Epithelial cell of proximal tubule (primary cell): ENCODE measurements around the gene SLC12A4. TPM values are rescaled to one million over a fixed set of nuclear protein-coding genes. Genes with fewer than 3 reads are reported as not detected.
A peak's percentile ranks its signal among the peaks of the same experiment; 100 is the strongest.

Source experiments
- DNase-seq: peaks from one replicate; pipeline ENCODE4 v3.0.0-alpha.2; 2011; ENCODE audit warnings: low read depth
- H3K4me3 ChIP-seq: 2 replicates; pipeline ENCODE4 v1.5.1; 2011; ENCODE audit warnings: low read depth, mild to moderate bottlenecking, low read length
- CTCF ChIP-seq: conservative IDR thresholded peaks from 2 replicates; pipeline ENCODE4 v1.5.1; 2012; ENCODE audit warnings: low read depth, mild to moderate bottlenecking, low read length
- total RNA-seq: library from RNA; depleted of rRNA; stranded (reverse); fragments of >200 nt; gene quantifications from 2 replicates; pipeline ENCODE4 v1.2.3, GENCODE V29; 2015

Gene SLC12A4
- total RNA-seq, 1 donor from 2014 or later = 50.7 TPM

- no peak for DNase-seq
- peak overlapping the region; percentile 49 for H3K4me3 ChIP-seq
Observed at GRCh38 chr16:67993207-67994039, 25.0 kb upstream of the SLC12A4 start.

GRCh38 chr16:67992661-67993206 lies 24.3 kb upstream of the SLC12A4 start:
- H3K4me3 ChIP-seq = no peak overlapping the region
- no peak for DNase-seq
- TF ChIP-seq CTCF = no peak

More at GRCh38 chr16:67993207-67994039, 25.0 kb upstream of the SLC12A4 start:
- TF ChIP-seq CTCF = peak; percentile 78

GRCh38 chr16:67990018-67990386 lies 21.6 kb upstream of the SLC12A4 start:
- no peak for TF ChIP-seq CTCF
- DNase-seq = no peak
- H3K4me3 ChIP-seq = no peak overlapping the region

- no peak overlapping the region for H3K4me3 ChIP-seq
- no peak for TF ChIP-seq CTCF
- no peak for DNase-seq
Observed at GRCh38 chr16:67989322-67990017, 21.0 kb upstream of the SLC12A4 start.

- DNase-seq = no peak
- TF ChIP-seq CTCF = no peak
Observed at GRCh38 chr16:67988675-67989074, 20.2 kb upstream of the SLC12A4 start.

GRCh38 chr16:67987460-67988160 lies 19.2 kb upstream of the SLC12A4 start:
- no peak for DNase-seq
- no peak overlapping the region for H3K4me3 ChIP-seq
- TF ChIP-seq CTCF = no peak

More at GRCh38 chr16:67988675-67989074, 20.2 kb upstream of the SLC12A4 start:
- H3K4me3 ChIP-seq = no peak overlapping the region
